Endometrial microvascular endothelial cells (primary cell): ENCODE data around the gene DNAL4. TPM values are rescaled to one million over a fixed set of nuclear protein-coding genes. Genes with fewer than 3 reads are reported as not detected.

ENCODE experiments used
- in situ Hi-C: cut with HindIII; loops from 2 replicates; pipeline ENCODE4 v1.10.0; 2017; ENCODE audit warnings: low sequenced_read_pairs, low pct_unique_long_range_greater_than_20kb; ENCODE audit errors: inconsistent ontology term
- total RNA-seq: library from RNA; depleted of rRNA; stranded (reverse); fragments of >200 nt; gene quantifications from one replicate; pipeline ENCODE4 v1.2.3, GENCODE V29; 2015; ENCODE audit errors: inconsistent ontology term

DNAL4 gene
- total RNA-seq, 1 donor from 2014 or later = 29.2 TPM

DNA sequence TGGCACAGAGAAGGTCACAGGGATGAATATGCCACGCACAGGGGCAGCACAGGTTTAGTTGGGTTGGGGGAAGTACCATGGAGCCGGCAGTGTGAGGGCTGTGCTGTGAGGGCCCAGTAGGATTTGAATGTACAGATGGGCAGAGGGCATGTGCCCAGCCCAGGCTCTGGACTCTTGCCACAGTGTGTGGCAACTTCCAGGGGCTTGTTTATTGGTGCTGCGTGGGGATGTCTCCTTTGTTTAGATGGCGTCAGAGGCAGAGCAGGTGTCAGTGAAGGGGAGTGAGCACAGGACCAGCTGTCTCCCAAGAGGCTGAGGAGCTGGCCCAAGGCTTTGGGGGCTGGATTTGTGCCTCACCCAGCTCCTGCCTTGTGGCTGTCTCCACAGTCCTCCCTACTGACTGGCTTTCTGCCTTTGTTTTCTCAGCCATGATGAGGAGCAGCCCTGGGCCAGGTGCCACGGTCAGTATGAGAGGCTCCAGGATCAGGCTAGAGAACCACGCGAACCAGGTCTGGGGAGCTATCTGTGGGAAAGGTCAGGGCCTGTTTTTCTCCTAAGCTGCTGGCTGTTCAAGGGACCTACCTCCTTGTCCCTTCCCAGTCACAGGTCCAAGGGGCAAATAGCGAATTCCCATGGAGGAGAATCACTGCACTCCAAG lies 60.1 kb downstream of the DNAL4 start:
- in situ Hi-C loops = no loop called here

DNA sequence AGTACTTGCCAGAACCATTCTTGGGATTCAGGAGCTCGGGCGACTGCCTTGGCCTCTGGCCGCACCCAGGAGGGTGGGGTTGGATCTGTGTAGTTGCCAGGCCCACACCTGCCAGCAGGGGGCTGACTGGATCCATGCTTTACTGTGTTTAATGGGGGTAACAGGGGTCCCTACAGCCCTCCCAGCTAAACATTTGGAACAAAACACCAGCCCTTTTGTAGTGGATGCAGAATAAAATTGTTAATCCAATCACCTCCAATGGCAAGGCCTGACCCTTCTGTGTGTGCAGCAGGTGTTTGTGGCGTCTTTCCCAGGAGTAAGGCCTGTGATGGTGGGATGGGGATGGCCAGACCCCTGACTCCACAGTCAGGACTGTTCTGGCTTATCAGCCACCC lies 60.6 kb downstream of the DNAL4 start:
- in situ Hi-C loops = no loop called here

DNA sequence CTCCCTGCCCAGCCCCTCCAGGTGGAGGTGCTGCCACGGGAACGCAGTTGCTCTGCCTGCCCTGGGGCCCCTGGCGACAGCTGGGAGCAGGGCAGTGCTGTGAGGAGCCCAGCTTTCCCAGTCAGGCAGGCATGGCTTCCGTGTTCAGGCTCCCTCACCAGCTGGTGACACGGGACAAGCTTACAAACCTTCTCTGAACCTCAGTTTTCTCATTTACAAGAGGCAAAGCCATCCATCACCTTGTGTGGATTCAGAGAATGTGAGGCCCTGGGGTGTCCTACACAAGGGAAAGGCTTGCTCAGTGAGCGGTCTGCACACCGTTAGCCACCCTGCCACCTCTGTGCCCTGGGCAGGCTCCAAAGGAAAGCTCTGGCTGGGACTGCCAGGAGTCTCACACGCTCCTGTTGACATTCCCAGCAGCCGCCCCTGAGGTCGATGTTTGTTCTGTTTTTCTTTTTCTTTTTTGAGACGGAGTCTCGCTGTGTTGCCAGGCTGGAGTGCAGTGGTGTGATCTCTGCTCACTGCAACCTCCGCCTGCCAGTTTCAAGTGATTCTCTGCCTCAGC lies 61.6 kb downstream of the DNAL4 start:
- in situ Hi-C loops = no loop called here

DNA sequence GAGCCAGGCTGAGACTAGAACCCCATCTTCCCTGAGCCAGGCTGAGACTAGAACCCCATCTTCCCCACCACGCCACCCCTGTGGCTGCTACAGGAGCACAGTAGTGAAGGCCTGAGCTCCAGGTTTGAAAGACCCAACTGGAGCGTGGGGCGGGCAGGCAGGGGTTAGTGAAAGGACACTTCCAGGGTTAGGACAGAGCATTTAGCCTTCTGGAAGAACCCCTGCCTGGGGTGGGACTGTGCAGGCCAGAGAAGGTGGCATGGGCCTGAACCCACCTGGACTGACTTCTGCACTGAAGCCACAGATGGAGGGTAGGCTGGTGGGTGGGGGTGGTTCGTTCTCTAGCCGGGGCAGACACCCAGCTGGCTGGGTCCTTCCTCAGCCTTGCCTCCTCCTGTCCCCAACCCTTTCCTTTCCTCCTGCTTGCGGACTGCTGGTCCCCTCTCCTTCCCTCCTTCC lies 62.2 kb downstream of the DNAL4 start:
- in situ Hi-C loops = no loop called here

DNA sequence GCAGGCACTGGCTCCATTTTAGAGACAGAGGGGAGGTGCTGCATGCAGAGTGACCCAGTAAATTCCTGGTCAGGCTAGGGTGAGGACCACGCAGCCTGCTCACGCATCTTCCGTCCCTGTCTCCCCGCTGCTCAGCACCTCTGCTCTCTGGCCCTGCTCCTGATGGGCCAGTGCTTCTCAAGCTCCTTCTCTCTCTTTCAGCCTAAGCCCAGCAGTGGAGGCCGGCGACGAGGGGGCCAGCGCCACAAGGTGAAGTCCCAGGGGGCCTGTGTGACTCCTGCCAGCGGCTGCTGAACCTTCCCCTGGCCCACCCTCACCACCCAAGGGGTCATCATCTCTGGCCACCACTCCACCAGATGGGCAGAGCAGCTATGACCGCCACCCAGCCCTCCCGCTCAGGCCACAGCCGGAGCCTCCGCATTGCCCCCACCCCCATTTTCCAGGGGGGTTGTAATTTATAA lies 63.5 kb downstream of the DNAL4 start:
- in situ Hi-C loops = no loop called here

DNA sequence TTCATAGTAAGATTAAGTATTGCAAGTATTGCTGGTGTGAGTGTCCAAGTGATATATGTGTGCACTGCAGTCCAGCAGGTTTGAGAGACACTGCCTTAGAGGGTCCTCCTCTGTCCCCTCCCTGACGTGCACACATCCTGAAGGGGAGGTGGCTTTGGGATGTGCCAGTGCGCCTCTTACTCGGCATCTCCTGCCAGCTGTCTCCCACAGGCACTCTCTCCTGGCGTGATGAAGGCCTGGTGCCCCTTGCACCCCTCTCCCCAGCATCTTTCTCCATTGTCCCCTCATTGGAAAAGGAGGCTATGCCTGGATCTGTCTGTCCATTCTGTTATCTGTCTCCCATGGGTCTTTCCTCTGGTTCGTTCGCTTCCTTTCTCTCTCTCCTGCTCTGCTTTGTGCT lies 64.0 kb downstream of the DNAL4 start:
- in situ Hi-C loops = no loop called here

DNA sequence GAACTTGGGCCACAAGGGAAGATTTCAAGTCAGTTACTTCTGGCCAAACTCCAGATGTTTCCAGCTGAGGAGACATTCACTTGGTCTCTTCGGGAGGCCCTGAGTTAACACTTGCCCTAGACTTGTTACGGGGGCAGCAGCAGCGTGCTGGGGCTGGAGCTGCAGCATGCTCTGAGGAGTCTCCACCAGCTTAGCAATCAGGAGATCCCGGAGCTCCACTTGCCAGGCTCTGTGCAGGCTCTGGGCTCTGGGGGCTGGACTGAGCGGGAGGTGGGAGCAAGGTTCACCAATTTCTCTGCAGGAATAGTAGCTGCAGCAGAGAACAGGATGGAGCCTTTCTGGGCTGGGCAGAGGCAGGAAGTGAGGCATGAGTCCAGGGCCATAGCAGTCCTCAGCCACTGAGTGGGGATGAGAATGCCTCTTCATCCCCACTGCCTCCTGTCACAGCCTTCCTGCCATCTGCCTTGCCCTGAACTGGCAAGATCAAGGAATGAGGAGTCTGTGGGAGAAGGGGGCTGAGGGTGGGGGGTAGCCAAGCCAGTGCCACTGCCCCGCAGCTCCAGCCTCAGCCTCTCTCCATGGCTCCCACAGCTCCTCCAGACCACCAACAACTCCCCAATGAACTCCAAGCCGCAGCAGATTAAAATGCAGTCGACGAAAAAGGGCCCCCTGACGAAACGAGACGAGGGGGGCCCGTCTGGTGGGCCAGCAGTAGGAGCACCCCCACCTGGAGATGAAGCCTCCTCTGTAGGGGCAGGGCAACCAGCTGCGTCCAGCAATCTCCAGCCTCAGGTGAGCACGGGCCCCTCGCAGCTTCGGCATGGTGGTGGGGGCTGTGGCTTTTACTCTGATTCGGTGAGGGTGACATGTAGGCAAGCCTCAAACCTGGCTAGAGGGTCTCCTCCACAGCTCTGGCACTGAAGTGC lies 64.8 kb downstream of the DNAL4 start:
- in situ Hi-C loops = no loop called here

Other genes starting within 250 kb of the DNAL4 start
- not detected for gene DMC1, start 224.0 kb downstream of the DNAL4 start, total RNA-seq
- gene FAM227A, start 137.8 kb downstream of the DNAL4 start, total RNA-seq = 0.19 TPM
- gene CBY1, start 137.5 kb downstream of the DNAL4 start, total RNA-seq = 19.5 TPM
- gene TOMM22, start 112.2 kb downstream of the DNAL4 start, total RNA-seq = 123 TPM
- 69.8 TPM for gene JOSD1, start 93.2 kb downstream of the DNAL4 start, total RNA-seq
- gene GTPBP1, start 88.2 kb downstream of the DNAL4 start, total RNA-seq = 34.1 TPM
- gene SUN2, start 38.1 kb downstream of the DNAL4 start, total RNA-seq = 114 TPM
- under 0.01 TPM for gene NPTXR, start 49.9 kb upstream of the DNAL4 start, total RNA-seq
- gene CBX6, start 78.1 kb upstream of the DNAL4 start, total RNA-seq = 51.8 TPM
- not detected for gene APOBEC3A, start 163.5 kb upstream of the DNAL4 start, total RNA-seq
- gene APOBEC3B, start 188.2 kb upstream of the DNAL4 start, total RNA-seq = 15.1 TPM
- gene APOBEC3C, start 220.1 kb upstream of the DNAL4 start, total RNA-seq = 20.4 TPM
- gene APOBEC3D, start 227.0 kb upstream of the DNAL4 start, total RNA-seq = 4.9 TPM
- gene APOBEC3F, start 246.7 kb upstream of the DNAL4 start, total RNA-seq = 9.4 TPM